Measurements from ENCODE around the gene GALNT15.

GALNT15 gene

GRCh38 chr3:16174389-16174788 is at the start of gene GALNT15:
GALNT15 (plus strand) TSS chr3:16174680; CDS start chr3:16175152, 472 bp downstream.
- no peak for FAIRE-seq

GRCh38 chr3:16126634-16127033 is 47.8 kb upstream of the GALNT15 start:
- FAIRE-seq, result no peak

- no peak for FAIRE-seq
Observed at GRCh38 chr3:16127249-16127648, 47.2 kb upstream of the GALNT15 start.

- no peak for FAIRE-seq
Observed at GRCh38 chr3:16130066-16130465, 44.4 kb upstream of the GALNT15 start.

GRCh38 chr3:16132190-16132589 is 42.3 kb upstream of the GALNT15 start:
- no peak for FAIRE-seq

GRCh38 chr3:16132928-16133327 is 41.6 kb upstream of the GALNT15 start:
- no peak for FAIRE-seq

GRCh38 chr3:16134173-16134928 is 40.1 kb upstream of the GALNT15 start:
- FAIRE-seq, result no peak

GRCh38 chr3:16136055-16136454 is 38.4 kb upstream of the GALNT15 start:
- no peak for FAIRE-seq

GRCh38 chr3:16137044-16137443 is 37.4 kb upstream of the GALNT15 start:
- no peak for FAIRE-seq

- FAIRE-seq, result no peak
Observed at GRCh38 chr3:16137977-16138376, 36.5 kb upstream of the GALNT15 start.

GRCh38 chr3:16140116-16140893 is 34.2 kb upstream of the GALNT15 start:
- no peak for FAIRE-seq

GRCh38 chr3:16140894-16141285 is 33.6 kb upstream of the GALNT15 start:
- no peak for FAIRE-seq

- no peak for FAIRE-seq
Observed at GRCh38 chr3:16142350-16143025, 32.0 kb upstream of the GALNT15 start.

- no peak for FAIRE-seq
Observed at GRCh38 chr3:16143861-16144447, 30.5 kb upstream of the GALNT15 start.

- FAIRE-seq, result no peak
Observed at GRCh38 chr3:16145176-16145575, 29.3 kb upstream of the GALNT15 start.

GRCh38 chr3:16146015-16146730 is 28.3 kb upstream of the GALNT15 start:
- no peak for FAIRE-seq

GRCh38 chr3:16147220-16147994 is 27.1 kb upstream of the GALNT15 start:
- no peak for FAIRE-seq

GRCh38 chr3:16148213-16148612 is 26.3 kb upstream of the GALNT15 start:
- no peak for FAIRE-seq

GRCh38 chr3:16148783-16149182 is 25.7 kb upstream of the GALNT15 start:
- FAIRE-seq, result no peak

- FAIRE-seq, result no peak
Observed at GRCh38 chr3:16150285-16150684, 24.2 kb upstream of the GALNT15 start.

- no peak for FAIRE-seq
Observed at GRCh38 chr3:16151109-16151508, 23.4 kb upstream of the GALNT15 start.

- no peak for FAIRE-seq
Observed at GRCh38 chr3:16168211-16168610, 6.3 kb upstream of the GALNT15 start.
